Endothelial cell (in vitro differentiated cells): ENCODE measurements around the gene DENND1A. TPM values are rescaled to one million over a fixed set of nuclear protein-coding genes. Genes with fewer than 3 reads are reported as not detected.

Experiments
- DNase-seq: peaks from one replicate; pipeline ENCODE4 v3.0.0; 2021; ENCODE audit warnings: low spot score
- H3K27ac Mint-ChIP-seq: one replicate; pipeline ENCODE4 v1.8.0; 2021; ENCODE audit warnings: mixed read lengths, inconsistent platforms; ENCODE audit not compliant: unreplicated experiment
- H3K27me3 Mint-ChIP-seq: one replicate; pipeline ENCODE4 v1.8.0; 2021; ENCODE audit warnings: mild to moderate bottlenecking, moderate library complexity, mixed read lengths, inconsistent platforms; ENCODE audit not compliant: unreplicated experiment
- H3K36me3 Mint-ChIP-seq: one replicate; pipeline ENCODE4 v1.8.0; 2021; ENCODE audit warnings: mild to moderate bottlenecking, low read depth, mixed read lengths, inconsistent platforms; ENCODE audit not compliant: unreplicated experiment
- H3K4me1 Mint-ChIP-seq: one replicate; pipeline ENCODE4 v1.8.0; 2021; ENCODE audit warnings: mild to moderate bottlenecking, mixed read lengths, inconsistent platforms; ENCODE audit not compliant: unreplicated experiment
- H3K4me3 Mint-ChIP-seq: one replicate; pipeline ENCODE4 v1.8.0; 2021; ENCODE audit warnings: mild to moderate bottlenecking, mixed read lengths, inconsistent platforms; ENCODE audit not compliant: unreplicated experiment
- H3K9me3 Mint-ChIP-seq: one replicate; pipeline ENCODE4 v1.8.0; 2021; ENCODE audit warnings: mixed read lengths, inconsistent platforms; ENCODE audit not compliant: unreplicated experiment
- total RNA-seq: library from RNA; stranded (reverse); fragmentation: NEBNext Ultra II Directional; extraction: Animal tissue kit (Norgen Biotek cat#: 25700); gene quantifications from one replicate; pipeline ENCODE4 v1.2.1, GENCODE V29; 2021; ENCODE audit not compliant: unreplicated experiment
- TF ChIP-seq, protein P1 (sequence below): fragments of 200-600 bp; sonication (generic); IDR thresholded peaks from one replicate; pipeline ENCODE4 v1.5.0; 2021; ENCODE audit warnings: antibody characterized with exemption; ENCODE audit not compliant: unreplicated experiment

DENND1A gene
- total RNA-seq, 1 donor from 2014 or later: 14.1 TPM

DNA sequence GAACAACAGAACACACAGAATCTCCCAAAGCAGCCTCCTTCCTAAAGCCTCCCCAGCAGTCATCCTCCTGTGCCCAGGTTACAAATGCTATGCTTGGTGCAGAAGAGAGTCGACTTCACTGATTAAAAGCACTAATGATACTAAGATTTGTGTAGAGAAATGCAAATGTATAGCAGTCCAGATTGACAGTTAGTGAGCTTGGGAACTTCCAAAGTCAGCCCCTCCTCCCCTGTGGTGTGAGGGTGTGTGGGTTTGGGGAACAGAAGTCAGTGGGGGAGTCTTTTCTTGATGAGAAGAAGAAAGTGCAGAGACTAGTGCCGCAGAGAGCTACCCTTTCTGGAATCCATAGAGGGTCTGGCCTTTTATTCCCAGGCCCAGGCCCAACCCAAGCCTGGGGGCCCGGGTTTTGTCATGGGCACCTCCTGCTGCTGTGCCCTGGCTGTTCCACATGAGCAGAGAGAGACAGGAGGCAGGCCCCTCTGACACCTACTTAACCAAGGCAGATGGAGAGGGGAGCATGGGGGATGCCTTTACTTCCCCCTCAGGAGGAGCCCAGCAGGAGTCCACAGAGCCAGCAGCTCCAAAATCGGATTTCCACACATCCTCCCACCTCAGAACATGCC lies 173.3 kb downstream of the DENND1A start:
- Mint-ChIP-seq H3K4me3 (no peak overlapping the region), H3K27me3 (peaks cover 2% of the 10 kb centered on the region), H3K9me3 (no peaks in the 10 kb centered on the region), H3K27ac (no peak overlapping the region), H3K36me3 (no peaks in the 10 kb centered on the region), H3K4me1 (no peaks in the 10 kb centered on the region)
- TF ChIP-seq, protein P1, sequence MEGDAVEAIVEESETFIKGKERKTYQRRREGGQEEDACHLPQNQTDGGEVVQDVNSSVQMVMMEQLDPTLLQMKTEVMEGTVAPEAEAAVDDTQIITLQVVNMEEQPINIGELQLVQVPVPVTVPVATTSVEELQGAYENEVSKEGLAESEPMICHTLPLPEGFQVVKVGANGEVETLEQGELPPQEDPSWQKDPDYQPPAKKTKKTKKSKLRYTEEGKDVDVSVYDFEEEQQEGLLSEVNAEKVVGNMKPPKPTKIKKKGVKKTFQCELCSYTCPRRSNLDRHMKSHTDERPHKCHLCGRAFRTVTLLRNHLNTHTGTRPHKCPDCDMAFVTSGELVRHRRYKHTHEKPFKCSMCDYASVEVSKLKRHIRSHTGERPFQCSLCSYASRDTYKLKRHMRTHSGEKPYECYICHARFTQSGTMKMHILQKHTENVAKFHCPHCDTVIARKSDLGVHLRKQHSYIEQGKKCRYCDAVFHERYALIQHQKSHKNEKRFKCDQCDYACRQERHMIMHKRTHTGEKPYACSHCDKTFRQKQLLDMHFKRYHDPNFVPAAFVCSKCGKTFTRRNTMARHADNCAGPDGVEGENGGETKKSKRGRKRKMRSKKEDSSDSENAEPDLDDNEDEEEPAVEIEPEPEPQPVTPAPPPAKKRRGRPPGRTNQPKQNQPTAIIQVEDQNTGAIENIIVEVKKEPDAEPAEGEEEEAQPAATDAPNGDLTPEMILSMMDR: no peak
- DNase-seq: no peak

DNA sequence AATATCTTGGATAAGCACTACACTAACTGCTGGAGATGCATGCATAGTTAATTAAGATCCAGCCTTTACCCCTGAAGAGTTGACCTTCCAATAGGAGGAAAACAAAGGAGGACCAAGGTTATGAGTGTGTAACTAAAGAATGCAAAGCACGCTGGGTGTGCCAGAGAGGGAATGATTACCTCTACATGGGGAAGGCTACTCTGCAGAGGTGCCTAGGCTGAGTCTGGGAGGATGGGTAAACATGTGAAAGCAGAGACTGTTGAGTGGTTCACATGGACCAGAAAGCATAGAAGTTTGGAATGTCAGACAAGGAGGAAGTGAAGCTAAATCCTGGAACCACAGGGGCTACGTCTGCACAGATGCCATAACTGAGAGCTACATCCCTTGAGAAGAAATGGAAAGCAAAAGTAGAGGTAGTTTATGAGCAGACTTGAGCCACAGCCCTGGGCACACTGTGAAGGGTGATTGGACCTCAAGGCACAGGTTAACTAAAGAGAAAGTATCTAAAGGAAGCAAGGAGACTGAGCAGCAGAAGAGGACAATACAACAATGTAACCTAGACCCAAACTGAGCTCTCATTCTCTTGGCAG lies 176.2 kb downstream of the DENND1A start:
- Mint-ChIP-seq H3K4me3 (no peak overlapping the region), H3K9me3 (no peaks in the 10 kb centered on the region), H3K4me1 (peaks cover 3% of the 10 kb centered on the region), H3K27ac (no peak overlapping the region), H3K36me3 (no peaks in the 10 kb centered on the region), H3K27me3 (peaks cover 2% of the 10 kb centered on the region)
- no peak for DNase-seq
- TF ChIP-seq, protein P1: no peak

DNA sequence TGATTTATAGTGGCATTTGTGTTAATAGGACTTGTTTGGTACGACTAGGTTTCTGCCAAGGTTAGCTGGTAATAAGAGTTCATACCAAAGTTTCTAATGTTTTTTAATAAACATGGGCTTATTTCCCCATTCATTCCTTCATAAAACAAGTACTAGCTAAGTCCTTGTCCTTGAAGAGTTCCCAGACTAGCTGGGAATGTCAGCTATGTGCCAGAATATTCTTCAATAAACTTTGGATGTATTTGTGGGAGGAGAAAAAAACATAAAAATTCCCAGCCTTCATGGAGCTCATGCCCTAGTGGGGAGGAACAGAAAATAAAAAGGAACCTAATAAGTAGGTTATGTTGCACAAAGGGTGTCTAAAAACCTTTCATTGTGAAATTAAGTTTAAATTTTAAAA lies 176.9 kb downstream of the DENND1A start:
- TF ChIP-seq, protein P1: no peak
- Mint-ChIP-seq H3K27ac (no peak overlapping the region), H3K27me3 (peaks cover 2% of the 10 kb centered on the region), H3K9me3 (no peaks in the 10 kb centered on the region), H3K4me1 (peaks cover 3% of the 10 kb centered on the region), H3K4me3 (no peak overlapping the region), H3K36me3 (no peaks in the 10 kb centered on the region)
- DNase-seq: no peak

DNA sequence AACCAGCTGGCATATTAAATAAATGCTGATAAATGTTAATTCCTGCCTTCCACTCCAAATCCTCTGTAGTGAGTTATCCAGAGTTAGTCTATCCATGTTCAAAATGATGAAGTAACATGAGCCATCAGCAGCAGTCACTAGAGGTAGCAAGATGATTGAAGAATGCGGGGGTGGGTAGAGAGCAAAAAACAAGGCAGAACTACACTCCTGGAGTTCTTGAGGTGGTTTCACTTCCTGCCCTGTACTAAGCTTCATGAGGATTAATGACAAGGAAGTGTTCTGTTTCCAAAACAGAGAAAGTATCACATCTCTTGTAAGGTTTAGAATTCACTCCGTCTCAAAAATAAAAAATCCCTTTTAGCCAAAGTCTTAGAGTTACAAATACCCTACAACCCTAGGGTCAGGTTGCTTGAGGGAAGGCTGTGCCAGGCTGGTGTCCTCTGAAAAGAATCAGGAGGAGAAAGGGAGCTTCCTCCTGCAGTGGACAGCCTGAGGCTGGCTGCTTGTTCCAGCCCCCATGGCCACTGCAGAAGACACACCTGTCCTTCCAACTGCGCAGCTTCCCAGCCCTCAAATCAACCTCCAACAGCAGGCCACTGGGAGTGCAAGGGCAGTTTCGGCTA lies 180.2 kb downstream of the DENND1A start:
- no peaks in the 10 kb centered on the region for H3K36me3 Mint-ChIP-seq
- peaks cover 2% of the 10 kb centered on the region for H3K27me3 Mint-ChIP-seq
- H3K4me1 Mint-ChIP-seq: peaks cover 3% of the 10 kb centered on the region
- TF ChIP-seq, protein P1: no peak
- no peak for DNase-seq
- H3K9me3 Mint-ChIP-seq: no peaks in the 10 kb centered on the region
- H3K27ac Mint-ChIP-seq: no peak overlapping the region
- no peak overlapping the region for H3K4me3 Mint-ChIP-seq

DNA sequence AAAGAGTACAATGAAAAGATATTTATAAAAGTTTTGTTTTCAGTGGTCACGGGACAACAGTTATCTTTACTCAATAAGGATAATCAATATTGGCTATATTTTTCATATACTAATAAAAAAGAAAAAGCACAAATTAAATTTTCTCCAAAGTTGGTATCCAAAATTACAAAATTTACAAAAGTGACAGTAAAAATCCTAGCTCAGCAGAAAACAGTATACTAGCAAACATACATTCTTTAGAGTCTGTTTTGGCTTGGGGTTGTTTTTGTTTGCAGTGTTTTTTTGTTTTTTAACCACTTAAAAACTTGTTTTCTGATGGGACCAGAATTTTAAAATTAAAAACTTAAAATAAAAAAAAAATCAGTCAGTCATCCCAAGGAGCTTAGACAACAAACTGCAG lies 183.2 kb downstream of the DENND1A start:
- Mint-ChIP-seq H3K36me3 (no peaks in the 10 kb centered on the region), H3K4me1 (peaks cover 5% of the 10 kb centered on the region), H3K27me3 (no peaks in the 10 kb centered on the region), H3K9me3 (no peaks in the 10 kb centered on the region), H3K4me3 (no peak overlapping the region), H3K27ac (no peak overlapping the region)
- no peak for DNase-seq
- TF ChIP-seq, protein P1: no peak
